Astrocyte (in vitro differentiated cells and primary cell): ENCODE data around the gene MCF2L2. TPM values are rescaled to one million over a fixed set of nuclear protein-coding genes. Genes with fewer than 3 reads are reported as not detected.

Source experiments
- DNase-seq: peaks from one replicate; pipeline ENCODE4 v3.0.0-alpha.2; 2010; ENCODE audit warnings: low read depth
- FAIRE-seq: peaks from 2 replicates; lab custom pipeline; 2011; peaks lifted over from hg19 to GRCh38; lab: Jason Lieb, UNC
- H2AFZ ChIP-seq: 2 replicates; pipeline ENCODE4 v1.6.0; 2012; ENCODE audit warnings: low read depth, low read length, inconsistent platforms
- H3K27ac ChIP-seq: 2 replicates; pipeline ENCODE4 v1.5.1; 2011; ENCODE audit warnings: low read depth, low read length, inconsistent platforms
- H3K27me3 ChIP-seq: 2 replicates; pipeline ENCODE4 v1.6.0; 2011; ENCODE audit warnings: low read length, inconsistent platforms; ENCODE audit not compliant: insufficient read depth
- H3K36me3 ChIP-seq: 2 replicates; pipeline ENCODE4 v1.5.1; 2011; ENCODE audit warnings: low read length, inconsistent platforms; ENCODE audit not compliant: insufficient read depth
- H3K4me1 ChIP-seq: 2 replicates; pipeline ENCODE4 v1.5.1; 2011; ENCODE audit warnings: low read length, inconsistent platforms; ENCODE audit not compliant: insufficient read depth
- H3K4me2 ChIP-seq: 2 replicates; pipeline ENCODE4 v1.6.0; 2012; ENCODE audit warnings: low read length, inconsistent platforms
- H3K4me3 ChIP-seq: 2 replicates; pipeline ENCODE4 v1.5.1; 2011; ENCODE audit warnings: low read depth, mild to moderate bottlenecking, low read length, inconsistent platforms; ENCODE audit not compliant: insufficient read depth
- H3K79me2 ChIP-seq: 2 replicates; pipeline ENCODE4 v1.6.0; 2012; ENCODE audit warnings: mild to moderate bottlenecking, low read length, inconsistent platforms; ENCODE audit not compliant: insufficient read depth
- H3K9ac ChIP-seq: 2 replicates; pipeline ENCODE4 v1.6.0; 2012; ENCODE audit warnings: mild to moderate bottlenecking, low read length, inconsistent platforms
- H3K9me3 ChIP-seq: 2 replicates; pipeline ENCODE4 v1.5.1; 2012; ENCODE audit warnings: low read depth, mild to moderate bottlenecking, low read length, inconsistent platforms; ENCODE audit not compliant: insufficient read depth
- H4K20me1 ChIP-seq: 2 replicates; pipeline ENCODE4 v1.6.0; 2012; ENCODE audit warnings: low read length, inconsistent platforms; ENCODE audit not compliant: insufficient read depth
- H3K27ac Mint-ChIP-seq: one replicate; pipeline ENCODE4 v1.8.0; 2021; ENCODE audit warnings: mild to moderate bottlenecking, mixed read lengths; ENCODE audit not compliant: unreplicated experiment
- H3K27me3 Mint-ChIP-seq: one replicate; pipeline ENCODE4 v1.8.0; 2021; ENCODE audit warnings: low read depth, mixed read lengths; ENCODE audit not compliant: unreplicated experiment
- H3K36me3 Mint-ChIP-seq: one replicate; pipeline ENCODE4 v1.8.0; 2021; ENCODE audit warnings: low read depth, mixed read lengths; ENCODE audit not compliant: unreplicated experiment
- H3K4me1 Mint-ChIP-seq: one replicate; pipeline ENCODE4 v1.8.0; 2021; ENCODE audit warnings: low read depth, mixed read lengths; ENCODE audit not compliant: unreplicated experiment
- H3K4me3 Mint-ChIP-seq: one replicate; pipeline ENCODE4 v1.8.0; 2021; ENCODE audit warnings: mild to moderate bottlenecking, moderate library complexity, mixed read lengths; ENCODE audit not compliant: unreplicated experiment
- H3K9me3 Mint-ChIP-seq: one replicate; pipeline ENCODE4 v1.8.0; 2021; ENCODE audit warnings: mild to moderate bottlenecking, mixed read lengths; ENCODE audit not compliant: unreplicated experiment
- EZH2 ChIP-seq: IDR thresholded peaks from 2 replicates; pipeline ENCODE4 v1.6.1; 2012; ENCODE audit warnings: mild to moderate bottlenecking, low read length, inconsistent platforms; ENCODE audit not compliant: insufficient read depth
- total RNA-seq: library from RNA; stranded (reverse); gene quantifications from 2 replicates; pipeline ENCODE4 v1.2.1, GENCODE V29; 2021
- TF ChIP-seq, protein P1 (sequence below): IDR thresholded peaks from 2 replicates; pipeline ENCODE4 v1.5.1; 2011; ENCODE audit warnings: low read depth, mild to moderate bottlenecking, inconsistent platforms, low read length, moderate library complexity; ENCODE audit not compliant: insufficient read depth

MCF2L2 gene
- total RNA-seq, 1 donor from 2014 or later = 0.89 TPM

GRCh38 chr3:183261151-183261724, 167.2 kb downstream of the MCF2L2 start:
- H3K4me1 Mint-ChIP-seq = peaks cover 20% of the 10 kb centered on the region
- no peak overlapping the region for H3K27ac Mint-ChIP-seq
- TF ChIP-seq EZH2 = no peak
- TF ChIP-seq, protein P1, sequence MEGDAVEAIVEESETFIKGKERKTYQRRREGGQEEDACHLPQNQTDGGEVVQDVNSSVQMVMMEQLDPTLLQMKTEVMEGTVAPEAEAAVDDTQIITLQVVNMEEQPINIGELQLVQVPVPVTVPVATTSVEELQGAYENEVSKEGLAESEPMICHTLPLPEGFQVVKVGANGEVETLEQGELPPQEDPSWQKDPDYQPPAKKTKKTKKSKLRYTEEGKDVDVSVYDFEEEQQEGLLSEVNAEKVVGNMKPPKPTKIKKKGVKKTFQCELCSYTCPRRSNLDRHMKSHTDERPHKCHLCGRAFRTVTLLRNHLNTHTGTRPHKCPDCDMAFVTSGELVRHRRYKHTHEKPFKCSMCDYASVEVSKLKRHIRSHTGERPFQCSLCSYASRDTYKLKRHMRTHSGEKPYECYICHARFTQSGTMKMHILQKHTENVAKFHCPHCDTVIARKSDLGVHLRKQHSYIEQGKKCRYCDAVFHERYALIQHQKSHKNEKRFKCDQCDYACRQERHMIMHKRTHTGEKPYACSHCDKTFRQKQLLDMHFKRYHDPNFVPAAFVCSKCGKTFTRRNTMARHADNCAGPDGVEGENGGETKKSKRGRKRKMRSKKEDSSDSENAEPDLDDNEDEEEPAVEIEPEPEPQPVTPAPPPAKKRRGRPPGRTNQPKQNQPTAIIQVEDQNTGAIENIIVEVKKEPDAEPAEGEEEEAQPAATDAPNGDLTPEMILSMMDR = no peak

GRCh38 chr3:183260167-183260904, 168.1 kb downstream of the MCF2L2 start:
- no peak for DNase-seq
- no peaks in the 10 kb centered on the region for H3K27me3 Mint-ChIP-seq
- H3K9me3 ChIP-seq = no peaks in the 10 kb centered on the region
- no peaks in the 10 kb centered on the region for H3K27me3 ChIP-seq
- TF ChIP-seq EZH2 = no peak
- TF ChIP-seq, protein P1 = no peak
- H3K27ac ChIP-seq = no peak overlapping the region
- no peak overlapping the region for H3K4me3 Mint-ChIP-seq
- no peaks in the 10 kb centered on the region for H3K36me3 Mint-ChIP-seq
- H3K9ac ChIP-seq = no peak overlapping the region
- no peaks in the 10 kb centered on the region for H4K20me1 ChIP-seq
- H3K79me2 ChIP-seq = peaks cover 57% of the 10 kb centered on the region
- no peak overlapping the region for H3K27ac Mint-ChIP-seq
- H3K4me2 ChIP-seq = no peak overlapping the region
- no peak overlapping the region for H2AFZ ChIP-seq
- no peak for FAIRE-seq
- no peaks in the 10 kb centered on the region for H3K36me3 ChIP-seq
- peaks cover 21% of the 10 kb centered on the region for H3K4me1 Mint-ChIP-seq
- no peak overlapping the region for H3K4me3 ChIP-seq
- peaks cover 12% of the 10 kb centered on the region for H3K4me1 ChIP-seq
- no peaks in the 10 kb centered on the region for H3K9me3 Mint-ChIP-seq

More at GRCh38 chr3:183261151-183261724, 167.2 kb downstream of the MCF2L2 start:
- no peak overlapping the region for H3K4me3 Mint-ChIP-seq
- FAIRE-seq (no peak), DNase-seq (no peak)
- Histone ChIP-seq H3K4me3 (no peak overlapping the region), H3K4me2 (no peak overlapping the region), H3K4me1 (peaks cover 21% of the 10 kb centered on the region), H4K20me1 (no peaks in the 10 kb centered on the region), H2AFZ (no peak overlapping the region), H3K36me3 (no peaks in the 10 kb centered on the region), H3K79me2 (peaks cover 51% of the 10 kb centered on the region), H3K27ac (no peak overlapping the region), H3K9ac (no peak overlapping the region), H3K27me3 (no peaks in the 10 kb centered on the region), H3K9me3 (no peaks in the 10 kb centered on the region)
- no peaks in the 10 kb centered on the region for H3K9me3 Mint-ChIP-seq
- H3K36me3 Mint-ChIP-seq = no peaks in the 10 kb centered on the region
- no peaks in the 10 kb centered on the region for H3K27me3 Mint-ChIP-seq

DNA sequence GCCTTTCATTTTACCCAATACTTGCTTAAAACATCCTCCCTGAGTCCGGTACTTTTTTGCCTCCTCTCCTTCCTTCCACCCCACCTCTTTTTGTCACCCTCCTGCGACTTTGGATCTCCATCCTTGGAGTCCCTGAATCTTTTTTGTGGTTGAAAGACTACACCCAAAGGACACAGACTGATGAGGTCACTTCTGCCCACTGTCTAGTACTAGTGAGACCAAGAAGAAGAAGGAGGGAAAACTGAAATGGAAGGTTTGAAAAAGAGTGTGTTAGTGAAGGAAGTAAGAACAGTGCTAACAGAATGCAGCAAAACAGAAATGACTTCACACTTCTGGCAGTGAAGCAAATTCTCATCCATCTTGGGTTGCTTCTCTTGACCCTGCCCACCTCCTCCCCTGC, 168.8 kb downstream of the MCF2L2 start:
- Mint-ChIP-seq H3K27me3 (no peaks in the 10 kb centered on the region), H3K4me1 (peaks cover 24% of the 10 kb centered on the region), H3K9me3 (no peaks in the 10 kb centered on the region), H3K27ac (no peak overlapping the region), H3K36me3 (no peaks in the 10 kb centered on the region), H3K4me3 (no peak overlapping the region)
- H3K9ac ChIP-seq = no peak overlapping the region
- no peak for DNase-seq
- H3K27me3 ChIP-seq = no peaks in the 10 kb centered on the region
- TF ChIP-seq EZH2 = no peak
- TF ChIP-seq, protein P1 = no peak
- H3K27ac ChIP-seq = no peak overlapping the region
- no peaks in the 10 kb centered on the region for H4K20me1 ChIP-seq
- H3K4me3 ChIP-seq = no peak overlapping the region
- H3K9me3 ChIP-seq = no peaks in the 10 kb centered on the region
- H3K4me2 ChIP-seq = no peak overlapping the region
- peaks cover 59% of the 10 kb centered on the region for H3K79me2 ChIP-seq
- H3K36me3 ChIP-seq = no peaks in the 10 kb centered on the region
- H2AFZ ChIP-seq = no peak overlapping the region
- H3K4me1 ChIP-seq = peaks cover 9% of the 10 kb centered on the region
- FAIRE-seq = no peak
